HG03060 (cell line): ENCODE measurements around the gene PAGE4.

Experiments
- ATAC-seq: cut with Tn5 transposase; IDR thresholded peaks from one replicate; pipeline ENCODE4 v1.9.1; 2021; ENCODE audit warnings: low read depth, moderate number of reproducible peaks; ENCODE audit not compliant: unreplicated experiment

Gene PAGE4

GRCh38 chrX:49862093-49862492, 33.0 kb downstream of the PAGE4 start:
- no peak for ATAC-seq

DNA sequence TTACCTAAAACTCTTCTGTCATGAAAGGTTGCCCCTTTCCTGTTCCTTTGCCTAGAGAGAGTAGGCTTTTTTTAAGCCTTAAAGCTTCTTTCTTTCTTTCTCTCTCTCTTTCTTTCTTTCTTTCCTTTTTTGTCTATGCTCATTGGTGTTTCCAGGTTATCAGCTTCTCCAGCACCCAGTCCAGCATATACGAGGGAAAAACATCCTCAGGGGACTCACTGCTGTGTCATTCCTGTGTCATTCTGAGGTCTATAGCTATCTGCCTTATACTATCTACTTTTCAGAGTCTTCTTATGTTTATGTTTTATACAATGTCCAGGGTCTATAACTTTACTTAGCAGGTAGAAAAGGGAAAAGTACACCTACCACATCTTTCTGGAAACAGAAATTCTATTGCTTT, 39.6 kb downstream of the PAGE4 start:
- no peak for ATAC-seq

GRCh38 chrX:49876750-49877149, 47.6 kb downstream of the PAGE4 start:
- no peak for ATAC-seq

GRCh38 chrX:49877397-49878101, 48.4 kb downstream of the PAGE4 start:
- no peak for ATAC-seq

- no peak for ATAC-seq
These were observed 49.2 kb downstream of the PAGE4 start for GRCh38 chrX:49878128-49878833.

DNA sequence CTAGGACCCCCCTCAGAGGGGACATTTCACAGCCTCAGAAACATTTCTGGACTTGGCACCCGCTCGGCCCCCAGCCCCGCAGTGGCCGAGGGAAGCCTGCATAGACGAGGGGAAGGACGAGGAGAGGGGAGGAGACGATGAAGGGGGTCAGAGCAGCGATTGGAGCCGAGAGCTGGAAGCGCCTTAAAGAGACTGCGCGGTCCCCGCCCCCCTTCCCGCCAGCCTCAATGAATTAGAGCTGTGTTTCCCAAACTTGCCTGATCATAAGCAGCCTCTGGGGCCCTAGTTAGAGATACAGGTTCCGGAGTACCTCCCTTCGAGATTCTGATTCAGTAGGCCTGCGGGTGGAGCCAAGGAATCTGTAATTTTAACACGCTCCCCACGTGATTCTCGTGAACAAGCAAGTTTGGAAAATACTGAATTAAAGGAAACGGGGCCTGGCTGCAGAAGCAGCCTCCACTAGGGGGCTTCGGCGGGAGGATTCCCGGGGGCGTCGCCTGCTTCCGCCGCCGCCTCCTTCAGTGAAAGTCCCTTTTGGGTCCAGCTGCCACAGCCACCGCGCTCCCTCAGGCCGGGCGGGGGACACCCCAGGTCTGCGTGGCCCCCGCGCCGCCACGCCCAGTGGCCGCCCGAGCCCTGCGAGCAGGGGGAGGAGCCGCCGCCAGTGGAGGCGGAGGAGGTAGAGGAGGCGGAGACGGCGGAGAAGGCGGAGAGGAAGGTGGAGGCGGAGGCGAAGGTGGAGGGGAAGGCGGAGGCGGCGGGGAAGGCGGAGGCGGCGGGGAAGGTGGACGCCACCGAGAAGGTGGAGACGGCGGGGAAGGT, 49.9 kb downstream of the PAGE4 start, which contains the start of gene USP27X:
USP27X (plus strand) TSS at position 651 of the 822 bp plus-strand sequence. CDS start 824 bp downstream, outside the sequence.
- peak; percentile 37 for ATAC-seq

DNA sequence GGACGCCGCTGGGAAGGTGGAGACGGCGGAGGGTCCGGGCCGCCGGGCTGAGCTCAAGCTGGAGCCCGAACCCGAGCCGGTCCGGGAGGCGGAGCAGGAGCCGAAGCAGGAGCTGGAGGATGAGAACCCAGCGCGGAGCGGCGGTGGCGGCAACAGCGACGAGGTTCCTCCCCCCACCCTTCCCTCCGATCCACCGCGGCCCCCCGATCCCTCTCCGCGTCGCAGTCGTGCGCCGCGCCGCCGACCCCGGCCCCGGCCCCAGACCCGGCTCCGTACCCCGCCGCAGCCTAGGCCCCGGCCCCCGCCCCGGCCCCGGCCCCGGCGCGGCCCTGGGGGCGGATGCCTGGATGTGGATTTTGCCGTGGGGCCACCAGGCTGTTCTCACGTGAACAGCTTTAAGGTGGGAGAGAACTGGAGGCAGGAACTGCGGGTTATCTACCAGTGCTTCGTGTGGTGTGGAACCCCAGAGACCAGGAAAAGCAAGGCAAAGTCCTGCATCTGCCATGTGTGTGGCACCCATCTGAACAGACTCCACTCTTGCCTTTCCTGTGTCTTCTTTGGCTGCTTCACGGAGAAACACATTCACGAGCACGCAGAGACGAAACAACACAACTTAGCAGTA, 50.7 kb downstream of the PAGE4 start:
- no peak for ATAC-seq

DNA sequence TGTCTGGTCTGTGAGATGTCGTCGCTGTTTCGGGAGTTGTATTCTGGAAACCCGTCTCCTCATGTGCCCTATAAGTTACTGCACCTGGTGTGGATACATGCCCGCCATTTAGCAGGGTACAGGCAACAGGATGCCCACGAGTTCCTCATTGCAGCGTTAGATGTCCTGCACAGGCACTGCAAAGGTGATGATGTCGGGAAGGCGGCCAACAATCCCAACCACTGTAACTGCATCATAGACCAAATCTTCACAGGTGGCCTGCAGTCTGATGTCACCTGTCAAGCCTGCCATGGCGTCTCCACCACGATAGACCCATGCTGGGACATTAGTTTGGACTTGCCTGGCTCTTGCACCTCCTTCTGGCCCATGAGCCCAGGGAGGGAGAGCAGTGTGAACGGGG, 51.6 kb downstream of the PAGE4 start:
- no peak for ATAC-seq
